HepG2 (cell line): ENCODE measurements around the gene ADM. TPM values are rescaled to one million over a fixed set of nuclear protein-coding genes. Genes with fewer than 3 reads are reported as not detected.

ENCODE experiments used
- ATAC-seq: fragments of 200-7000 bp; cut with Tn5 transposase; 3 replicates; pipeline ENCODE4 v1.9.1; 2020; ENCODE audit warnings: mild to moderate bottlenecking, moderate library complexity
- BruUV-seq: library from RNA; stranded (reverse); fragments of 400-500 nt; replicated peaks from 2 replicates; lab custom pipeline; 2021; lab: Mats Ljungman, UMichigan
- CTCF ChIA-PET: fragments of 300-600 bp; formaldehyde crosslinking; extraction: SDS; loops from one replicate; lab custom pipeline; 2021; ENCODE audit warnings: low total read pairs, inconsistent platforms, low intra/inter-chr PET ratio; lab: Yijun Ruan, JAX
- POLR2A ChIA-PET: fragments of 350-600 bp; sonication (Branson Sonifier 250); formaldehyde crosslinking; loops from one replicate; lab custom pipeline; 2020; ENCODE audit warnings: antibody characterized with exemption, inconsistent platforms; lab: Yijun Ruan, JAX
- DNase-seq: peaks from one replicate; pipeline ENCODE4 v3.0.0-alpha.2; 2015; ENCODE audit warnings: low spot score
- FAIRE-seq: peaks from 3 replicates; lab custom pipeline; 2011; peaks lifted over from hg19 to GRCh38; lab: Jason Lieb, UNC
- H2AFZ ChIP-seq: one replicate; pipeline ENCODE4 v1.6.1; 2011; ENCODE audit warnings: low read length, inconsistent platforms
- H3K27ac ChIP-seq: fragments of 300-600 bp; 3 replicates; pipeline ENCODE4 v1.8.0; 2011; ENCODE audit warnings: mixed run types, mild to moderate bottlenecking, mixed read lengths, low read length, inconsistent platforms; ENCODE audit not compliant: insufficient read depth; ENCODE audit errors: extremely low read length
- H3K27me3 ChIP-seq, 2 experiments: fragments of 200-600 bp in 1 of 2; 2 replicates in 1 of 2; 3 replicates in 1 of 2; pipeline versions ENCODE4 v1.6.0 to v1.8.0; 2011; ENCODE audit warnings: low read length in 2 of 2, mild to moderate bottlenecking in 2 of 2, moderate library complexity in 2 of 2, inconsistent platforms in 1 of 2; ENCODE audit not compliant: insufficient read depth in 2 of 2, control insufficient read depth in 1 of 2
- H3K36me3 ChIP-seq, 2 experiments: fragments of 200-600 bp in 1 of 2; replicated peaks in 1 of 2; 2 replicates in 1 of 2; 3 replicates in 1 of 2; pipeline versions ENCODE4 v1.5.1 to v1.8.0; 2011; ENCODE audit warnings: low read length in 2 of 2, inconsistent platforms in 1 of 2; ENCODE audit not compliant: insufficient read depth in 2 of 2, control insufficient read depth in 1 of 2
- H3K4me1 ChIP-seq: 2 replicates; pipeline ENCODE4 v1.5.1; 2012; ENCODE audit warnings: low read length, inconsistent platforms; ENCODE audit not compliant: insufficient read depth
- H3K4me2 ChIP-seq: 2 replicates; pipeline ENCODE4 v1.6.0; 2011; ENCODE audit warnings: low read depth, low read length, inconsistent platforms
- H3K4me3 ChIP-seq, 3 experiments: fragments of 200-600 bp in 1 of 3; sonication (generic), shearing (Covaris generic) in 1 of 3; replicated peaks in 1 of 3; 2 replicates each; pipeline ENCODE4 v1.5.1; 2011 to 2016; ENCODE audit warnings: low read length in 3 of 3, inconsistent platforms in 2 of 3, low read depth in 2 of 3, mild to moderate bottlenecking in 2 of 3, control low read depth in 1 of 3, mixed read lengths in 1 of 3; ENCODE audit not compliant: insufficient read depth in 1 of 3
- H3K79me2 ChIP-seq: one replicate; pipeline ENCODE4 v1.6.1; 2011; ENCODE audit warnings: low read length, inconsistent platforms; ENCODE audit not compliant: insufficient read depth
- H3K9ac ChIP-seq: 2 replicates; pipeline ENCODE4 v1.6.0; 2011; ENCODE audit warnings: mild to moderate bottlenecking, low read depth, low read length, inconsistent platforms; ENCODE audit not compliant: insufficient read depth
- H3K9me3 ChIP-seq: 2 replicates; pipeline ENCODE4 v1.5.1; 2012; ENCODE audit warnings: mild to moderate bottlenecking, low read length
- H4K20me1 ChIP-seq: 2 replicates; pipeline ENCODE4 v1.6.0; 2011; ENCODE audit warnings: inconsistent platforms, mild to moderate bottlenecking, low read length, moderate library complexity; ENCODE audit not compliant: insufficient read depth
- HES4 ChIP-seq: sonication (generic); formaldehyde crosslinking; IDR thresholded peaks from 2 replicates; pipeline ENCODE4 v1.9.0; 2021; ENCODE audit warnings: mild to moderate bottlenecking, missing genetic modification reagents, borderline replicate concordance
- LCORL ChIP-seq, 2 experiments: fragments of 450-650 bp in 1 of 2; sonication (generic) in 1 of 2; formaldehyde crosslinking in 1 of 2; IDR thresholded peaks; 2 replicates each; pipeline versions ENCODE4 v1.5.0 to v1.6.1; 2017 to 2020; ENCODE audit warnings: antibody characterized with exemption in 1 of 2, missing genetic modification reagents in 1 of 2
- NFATC3 ChIP-seq: sonication (generic); formaldehyde crosslinking; IDR thresholded peaks from 2 replicates; pipeline ENCODE4 v1.5.1; 2020; ENCODE audit warnings: mild to moderate bottlenecking, missing genetic modification reagents
- PAX8 ChIP-seq: sonication (generic); formaldehyde crosslinking; IDR thresholded peaks from 2 replicates; pipeline ENCODE4 v1.8.0; 2022; ENCODE audit warnings: mild to moderate bottlenecking, missing genetic modification reagents, borderline replicate concordance
- SNAPC2 ChIP-seq: sonication (generic); formaldehyde crosslinking; IDR thresholded peaks from 2 replicates; pipeline ENCODE4 v1.8.1; 2022; ENCODE audit warnings: mild to moderate bottlenecking, missing genetic modification reagents
- SOX6 ChIP-seq, 2 experiments: fragments of 450-650 bp in 1 of 2; sonication (generic) in 1 of 2; formaldehyde crosslinking in 1 of 2; IDR thresholded peaks; 2 replicates each; pipeline versions ENCODE4 v1.4.0 to v1.6.1; 2017 to 2020; ENCODE audit warnings: antibody characterized with exemption in 1 of 2, mild to moderate bottlenecking in 1 of 2, missing genetic modification reagents in 1 of 2
- TCF12 ChIP-seq, 2 experiments: fragments of 450-650 bp in 1 of 2; sonication (generic) in 1 of 2; formaldehyde crosslinking in 1 of 2; IDR thresholded peaks; 2 replicates each; pipeline versions ENCODE4 v1.6.1 to v1.8.0; 2017 to 2022; ENCODE audit warnings: antibody characterized with exemption in 1 of 2, mild to moderate bottlenecking in 1 of 2, missing genetic modification reagents in 1 of 2, moderate library complexity in 1 of 2
- TCF7L2 ChIP-seq: IDR thresholded peaks from 2 replicates; pipeline ENCODE4 v1.6.1; 2011; ENCODE audit warnings: mild to moderate bottlenecking, low read depth, low read length, moderate library complexity
- ZBTB3 ChIP-seq: sonication (generic); formaldehyde crosslinking; IDR thresholded peaks from 2 replicates; pipeline ENCODE4 v1.4.0; 2020; ENCODE audit warnings: low read depth, mild to moderate bottlenecking, moderate library complexity, missing genetic modification reagents, borderline replicate concordance
- ZBTB37 ChIP-seq: sonication (generic); formaldehyde crosslinking; IDR thresholded peaks from 2 replicates; pipeline ENCODE4 v1.4.0; 2020; ENCODE audit warnings: mild to moderate bottlenecking, missing genetic modification reagents
- ZFP90 ChIP-seq: sonication (generic); formaldehyde crosslinking; IDR thresholded peaks from 2 replicates; pipeline ENCODE4 v1.8.0; 2022; ENCODE audit warnings: missing genetic modification reagents, mild to moderate bottlenecking, inconsistent platforms, borderline replicate concordance
- ZNF34 ChIP-seq: sonication (generic); formaldehyde crosslinking; IDR thresholded peaks from 2 replicates; pipeline ENCODE4 v1.4.0; 2020; ENCODE audit warnings: mild to moderate bottlenecking, missing genetic modification reagents, borderline replicate concordance
- ZNF484 ChIP-seq: sonication (generic); formaldehyde crosslinking; IDR thresholded peaks from 2 replicates; pipeline ENCODE4 v1.5.1; 2020; ENCODE audit warnings: mild to moderate bottlenecking, low read depth, missing genetic modification reagents, borderline replicate concordance
- ZNF580 ChIP-seq: IDR thresholded peaks from 2 replicates; pipeline ENCODE4 v1.6.1; 2016; ENCODE audit warnings: low read depth, borderline replicate concordance
- ZNF83 ChIP-seq: sonication (generic); formaldehyde crosslinking; IDR thresholded peaks from 2 replicates; pipeline ENCODE4 v1.4.0; 2020; ENCODE audit warnings: missing genetic modification reagents, mild to moderate bottlenecking, borderline replicate concordance
- in situ Hi-C: cut with HindIII; loops from 2 replicates; pipeline ENCODE4 v1.10.0; 2017; ENCODE audit warnings: low pct_unique_long_range_greater_than_20kb; ENCODE audit not compliant: extremely low pct_ligation_motif_present
- intact Hi-C: fragments of 100-400 bp; cut with micrococcal nuclease; formaldehyde crosslinking; loops from one replicate; pipeline ENCODE4 v1.10.0; 2022; ENCODE audit not compliant: unreplicated experiment
- polyA plus RNA-seq, 8 experiments: library from polyadenylated mRNA; depleted of rRNA in 3 of 8; stranded (reverse) in 7 of 8; unstranded in 1 of 8; fragments of >200 nt; fragmentation: Illumina TruSeq in 4 of 8; extraction: Trizol in 4 of 8; gene quantifications; 2 replicates each; pipeline versions ENCODE4 v1.2.1 to v1.2.3, GENCODE V29; 2011 to 2016; ENCODE audit warnings: low read depth in 4 of 8, missing spikeins in 1 of 8, mixed read lengths in 1 of 8; ENCODE audit not compliant: insufficient read depth in 1 of 8
- total RNA-seq, 5 experiments: library from RNA; depleted of rRNA; stranded (reverse); fragments of >200 nt; fragmentation: Illumina TruSeq; extraction: Trizol; gene quantifications; 2 replicates each; pipeline ENCODE4 v1.2.3, GENCODE V29; 2016; ENCODE audit warnings: low read depth in 1 of 5

The ADM gene
- total and polyA plus RNA-seq, 2 of the 13 experiments (the other 11 are each of a cell fraction or from before 2014, with no cell fraction given): 10.7 to 26.1 TPM

GRCh38 chr11:10338287-10338686 is 33.4 kb downstream of the ADM start:
- no peak for TF ChIP-seq ZBTB3
- TF ChIP-seq ZFP90 (CRISPR knock-in tag): no peak
- no peak for TF ChIP-seq HES4 (CRISPR knock-in tag)
- no peak for TF ChIP-seq ZNF34 (CRISPR knock-in tag)
- TF ChIP-seq PAX8: no peak
- TF ChIP-seq ZNF484: no peak
- no peak for TF ChIP-seq TCF12 (IDR thresholded peaks at IDR 0.05)
- TF ChIP-seq TCF12 (CRISPR knock-in tag; IDR thresholded peaks at IDR 0.05): no peak
- no peak for TF ChIP-seq ZBTB37 (CRISPR knock-in tag)
- TF ChIP-seq ZNF580 (CRISPR knock-in tag): no peak
- TF ChIP-seq LCORL (IDR thresholded peaks at IDR 0.05): no peak
- TF ChIP-seq LCORL (CRISPR knock-in tag; IDR thresholded peaks at IDR 0.05): no peak
- no peak for TF ChIP-seq NFATC3 (CRISPR knock-in tag)
- TF ChIP-seq SNAPC2: no peak
- no peak for TF ChIP-seq TCF7L2
- TF ChIP-seq ZNF83 (CRISPR knock-in tag): no peak
- TF ChIP-seq SOX6 (IDR thresholded peaks at IDR 0.05): no peak
- TF ChIP-seq SOX6 (CRISPR knock-in tag; IDR thresholded peaks at IDR 0.05): no peak
- intact Hi-C loops: no loop called here
- no peak for FAIRE-seq
- no peak overlapping the region for H3K9ac ChIP-seq
- H3K27me3 ChIP-seq: no peaks in the 10 kb centered on the region; a peak in 1 of 5 replicates
- no peaks in the 10 kb centered on the region for H3K79me2 ChIP-seq
- no peaks in the 10 kb centered on the region for H4K20me1 ChIP-seq
- ChIA-PET CTCF (no interaction called here), POLR2A (no interaction called here)
- H3K27ac ChIP-seq: no peak overlapping the region
- no peak for DNase-seq
- H3K4me3 ChIP-seq: no peak overlapping the region
- H3K36me3 ChIP-seq: no peaks in the 10 kb centered on the region
- BruUV-seq: no TSS peak
- no peak overlapping the region for H3K4me2 ChIP-seq
- H2AFZ ChIP-seq: no peak overlapping the region
- in situ Hi-C loops: no loop called here
- no peak for ATAC-seq
- H3K4me1 ChIP-seq: peaks cover 16% of the 10 kb centered on the region
- no peaks in the 10 kb centered on the region for H3K9me3 ChIP-seq
